Ascending aorta (tissue), 2 donors: ENCODE results near the gene SSPN. TPM values are rescaled to one million over a fixed set of nuclear protein-coding genes. Genes with fewer than 3 reads are reported as not detected.

ENCODE experiments used
- DNase-seq, 2 donors: peaks; one replicate each; pipeline ENCODE4 v3.0.0-alpha.2; 2019; ENCODE audit warnings: low spot score in 2 of 2
- H3K27ac ChIP-seq, 2 donors: fragments of 200-600 bp; sonication (generic); one replicate each; pipeline ENCODE4 v1.5.1; 2016 to 2017; ENCODE audit warnings: mild to moderate bottlenecking in 1 of 2
- H3K27me3 ChIP-seq: fragments of 200-600 bp; sonication (generic); one replicate; pipeline ENCODE4 v1.5.1; 2017
- H3K36me3 ChIP-seq, 2 donors: fragments of 200-600 bp; sonication (generic); one replicate each; pipeline ENCODE4 v1.5.1; 2016
- H3K4me1 ChIP-seq, 2 donors: fragments of 200-600 bp; sonication (generic); one replicate each; pipeline ENCODE4 v1.5.1; 2016 to 2017; ENCODE audit warnings: mild to moderate bottlenecking in 1 of 2
- H3K4me3 ChIP-seq, 2 donors: fragments of 200-600 bp; sonication (generic); one replicate each; pipeline ENCODE4 v1.5.1; 2016 to 2017; ENCODE audit warnings: mild to moderate bottlenecking in 1 of 2
- H3K9me3 ChIP-seq, 2 donors: fragments of 200-600 bp; sonication (generic); one replicate each; pipeline ENCODE4 v1.5.1; 2016
- intact Hi-C: fragments of 100-400 bp; cut with DNase I; formaldehyde crosslinking; loops from one replicate; pipeline ENCODE4 v1.15.1; 2023
- total RNA-seq: library from RNA; depleted of rRNA; stranded (reverse); fragments of >200 nt; gene quantifications from one replicate; pipeline ENCODE4 v1.1.0, GENCODE V29; 2016
- TF ChIP-seq, protein P1 (sequence below), 3 experiments: fragments of 200-600 bp in 2 of 3; fragments of 450-650 bp in 1 of 3; sonication (generic) in 2 of 3; IDR thresholded peaks; one replicate each; pipeline ENCODE4 v1.5.1; 2016 to 2019; ENCODE audit warnings: antibody characterized with exemption in 3 of 3, mild to moderate bottlenecking in 1 of 3, moderate library complexity in 1 of 3

The SSPN gene
- total RNA-seq, 1 donor from 2014 or later: 56.3 TPM

GRCh38 chr12:26188127-26188526, 7.2 kb upstream of the SSPN start:
- intact Hi-C loops: no loop called here
- Histone ChIP-seq H3K4me1 (no peaks in the 10 kb centered on the region), H3K9me3 (no peaks in the 10 kb centered on the region), H3K36me3 (no peaks in the 10 kb centered on the region), H3K4me3 (no peak overlapping the region), H3K27me3 (no peaks in the 10 kb centered on the region), H3K27ac (no peak overlapping the region)
- DNase-seq: no peak
- TF ChIP-seq, protein P1, sequence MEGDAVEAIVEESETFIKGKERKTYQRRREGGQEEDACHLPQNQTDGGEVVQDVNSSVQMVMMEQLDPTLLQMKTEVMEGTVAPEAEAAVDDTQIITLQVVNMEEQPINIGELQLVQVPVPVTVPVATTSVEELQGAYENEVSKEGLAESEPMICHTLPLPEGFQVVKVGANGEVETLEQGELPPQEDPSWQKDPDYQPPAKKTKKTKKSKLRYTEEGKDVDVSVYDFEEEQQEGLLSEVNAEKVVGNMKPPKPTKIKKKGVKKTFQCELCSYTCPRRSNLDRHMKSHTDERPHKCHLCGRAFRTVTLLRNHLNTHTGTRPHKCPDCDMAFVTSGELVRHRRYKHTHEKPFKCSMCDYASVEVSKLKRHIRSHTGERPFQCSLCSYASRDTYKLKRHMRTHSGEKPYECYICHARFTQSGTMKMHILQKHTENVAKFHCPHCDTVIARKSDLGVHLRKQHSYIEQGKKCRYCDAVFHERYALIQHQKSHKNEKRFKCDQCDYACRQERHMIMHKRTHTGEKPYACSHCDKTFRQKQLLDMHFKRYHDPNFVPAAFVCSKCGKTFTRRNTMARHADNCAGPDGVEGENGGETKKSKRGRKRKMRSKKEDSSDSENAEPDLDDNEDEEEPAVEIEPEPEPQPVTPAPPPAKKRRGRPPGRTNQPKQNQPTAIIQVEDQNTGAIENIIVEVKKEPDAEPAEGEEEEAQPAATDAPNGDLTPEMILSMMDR (IDR thresholded peaks at IDR 0.05): no peak

- Histone ChIP-seq H3K36me3 (no peaks in the 10 kb centered on the region), H3K4me3 (no peak overlapping the region), H3K27ac (no peak overlapping the region), H3K9me3 (no peaks in the 10 kb centered on the region), H3K27me3 (no peaks in the 10 kb centered on the region), H3K4me1 (no peaks in the 10 kb centered on the region)
- no peak for DNase-seq
- TF ChIP-seq, protein P1 (IDR thresholded peaks at IDR 0.05): no peak
- intact Hi-C loops: no loop called here
These were observed 6.7 kb upstream of the SSPN start for GRCh38 chr12:26188641-26189040.

DNA sequence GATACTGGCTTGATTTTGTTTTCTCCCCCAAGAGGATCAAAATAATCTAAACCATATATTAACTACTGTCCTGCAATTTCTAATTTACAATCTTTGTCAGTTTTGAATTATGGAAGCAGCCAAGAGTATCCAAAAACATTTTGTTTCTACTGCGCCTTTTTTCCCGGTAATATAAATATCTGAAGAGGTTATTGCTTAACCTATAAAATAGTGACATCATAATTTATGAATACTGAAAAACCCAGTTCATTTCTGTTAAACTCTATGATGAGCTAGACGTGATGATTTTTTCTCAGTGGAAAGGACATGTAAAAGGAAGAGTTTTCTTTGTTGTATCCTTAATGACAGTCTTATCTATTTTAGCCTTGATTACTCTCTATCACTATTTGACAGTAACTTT, 3.2 kb upstream of the SSPN start:
- TF ChIP-seq, protein P1 (IDR thresholded peaks at IDR 0.05): no peak
- intact Hi-C loops: no loop called here
- no peaks in the 10 kb centered on the region for H3K27me3 ChIP-seq
- peaks cover 0 to 7% of the 10 kb centered on the region in 2 donors for H3K4me1 ChIP-seq
- no peaks in the 10 kb centered on the region for H3K9me3 ChIP-seq
- no peak overlapping the region for H3K4me3 ChIP-seq
- no peak for DNase-seq
- no peaks in the 10 kb centered on the region for H3K36me3 ChIP-seq
- no peak overlapping the region for H3K27ac ChIP-seq

DNA sequence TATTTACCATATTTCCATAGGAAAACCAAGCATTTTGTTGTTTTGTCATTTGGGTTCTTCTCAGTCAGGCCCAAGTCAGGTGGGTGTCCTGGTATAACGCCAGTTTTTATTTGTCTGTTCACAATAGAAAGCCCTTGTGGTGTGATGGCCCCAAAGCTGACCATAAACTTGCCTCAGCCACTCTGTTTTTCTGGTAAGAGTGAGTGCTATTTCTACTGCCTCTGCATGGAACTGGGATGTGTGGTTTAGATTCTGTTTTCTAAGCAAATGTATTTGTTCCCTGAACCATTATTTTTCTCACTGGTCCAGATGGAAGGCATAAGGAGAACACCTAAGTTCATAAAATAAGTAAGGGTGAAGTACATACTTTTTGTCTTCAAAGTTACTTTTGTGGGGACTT, 1.8 kb upstream of the SSPN start:
- no peaks in the 10 kb centered on the region for H3K27me3 ChIP-seq
- DNase-seq: no peak
- H3K4me3 ChIP-seq: no peak overlapping the region
- TF ChIP-seq, protein P1 (IDR thresholded peaks at IDR 0.05): no peak
- H3K9me3 ChIP-seq: no peaks in the 10 kb centered on the region
- intact Hi-C loops: no loop called here
- no peak overlapping the region for H3K27ac ChIP-seq
- no peaks in the 10 kb centered on the region for H3K36me3 ChIP-seq
- peaks cover 0 to 21% of the 10 kb centered on the region in 2 donors for H3K4me1 ChIP-seq

GRCh38 chr12:26195641-26196420, 458 bp downstream of the SSPN start:
- peak overlapping the region; percentile 58 to 74 for H3K4me3 ChIP-seq
- no peaks in the 10 kb centered on the region for H3K27me3 ChIP-seq
- TF ChIP-seq, protein P1 (IDR thresholded peaks at IDR 0.05): no peak
- H3K36me3 ChIP-seq: no peaks in the 10 kb centered on the region
- no peaks in the 10 kb centered on the region for H3K9me3 ChIP-seq
- peaks cover 0 to 21% of the 10 kb centered on the region in 2 donors for H3K4me1 ChIP-seq
- peak overlapping the region; percentile 88 to 90 for H3K27ac ChIP-seq
- peak in 1 of 2 donors; percentile 79 for DNase-seq
- intact Hi-C loops: loop anchor here (1.0 to 5.0 kb wide), 6 partner anchors 43 to 944 kb away; partner anchors contain the start of genes KRAS and RASSF8
